SK-N-MC (cell line): ENCODE data around the gene EIF5A.

Experiments
- EZH2 ChIP-seq: fragments of 200-600 bp; sonication (generic); IDR thresholded peaks from one replicate; pipeline ENCODE4 v1.6.1; 2017; ENCODE audit warnings: antibody characterized with exemption
- POLR2AphosphoS5 ChIP-seq: IDR thresholded peaks from 2 replicates; pipeline ENCODE4 v1.6.1; 2012; ENCODE audit warnings: mild to moderate bottlenecking, low read depth, low read length, borderline replicate concordance

GRCh38 chr17:7327501-7327900, 20.1 kb downstream of the EIF5A start:
- TF ChIP-seq EZH2 (no peak), POLR2AphosphoS5 (no peak)
